Left ventricle myocardium inferior (tissue), 1 donor: ENCODE measurements around the gene NAT14. TPM values are rescaled to one million over a fixed set of nuclear protein-coding genes. Genes with fewer than 3 reads are reported as not detected.

ENCODE experiments used
- DNase-seq: peaks from one replicate; pipeline ENCODE4 v3.0.0-alpha.2; 2020
- H3K27ac ChIP-seq: fragments of 200-600 bp; replicated peaks from 2 replicates; pipeline ENCODE4 v1.8.0; 2021
- H3K27me3 ChIP-seq: fragments of 200-600 bp; 2 replicates; pipeline ENCODE4 v1.8.0; 2021; ENCODE audit warnings: low read depth
- H3K36me3 ChIP-seq: fragments of 200-600 bp; 2 replicates; pipeline ENCODE4 v1.8.0; 2021
- H3K4me1 ChIP-seq: fragments of 200-600 bp; 2 replicates; pipeline ENCODE4 v1.8.0; 2021
- H3K4me3 ChIP-seq: fragments of 200-600 bp; 2 replicates; pipeline ENCODE4 v1.8.0; 2021; ENCODE audit warnings: mild to moderate bottlenecking, moderate library complexity
- H3K9me3 ChIP-seq: fragments of 200-600 bp; replicated peaks from 2 replicates; pipeline ENCODE4 v1.8.0; 2021
- intact Hi-C: fragments of 100-400 bp; cut with micrococcal nuclease; formaldehyde crosslinking; loops from one replicate; pipeline ENCODE4 v1.11.0; 2022
- total RNA-seq: library from RNA; stranded (reverse); fragmentation: NEBNext Ultra II Directional; extraction: Animal tissue kit (Norgen Biotek cat#: 25700); gene quantifications from one replicate; pipeline ENCODE4 v1.2.1, GENCODE V29; 2021
- TF ChIP-seq, protein P1 (sequence below): fragments of 200-600 bp; IDR thresholded peaks from 2 replicates; pipeline ENCODE4 v1.8.0; 2021; ENCODE audit warnings: antibody characterized with exemption, mild to moderate bottlenecking, borderline replicate concordance
- donor health status: DM: no; HTN: yes; CAD: no; lungs with severe emphysema.

The NAT14 gene
- total RNA-seq, 1 donor from 2014 or later: 5.2 TPM

DNA sequence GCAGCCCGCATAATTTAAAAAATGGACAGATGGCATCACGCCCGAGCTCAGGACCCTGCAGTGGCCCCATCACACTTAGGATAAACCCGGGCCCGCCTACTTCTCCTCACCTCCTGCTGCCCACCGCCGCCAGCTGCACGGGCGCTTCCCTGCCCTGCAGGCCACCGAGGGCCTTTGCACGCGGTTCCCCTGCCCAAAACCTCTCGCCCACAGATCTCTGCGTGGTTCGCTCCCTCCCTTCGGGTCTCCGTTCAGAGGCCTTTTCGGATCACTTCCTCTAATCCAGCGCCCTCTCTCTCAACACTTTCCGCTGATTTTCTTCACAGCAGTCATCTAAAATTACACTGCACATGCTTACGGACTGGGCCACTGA is 43.7 kb upstream of the NAT14 start:
- Histone ChIP-seq H3K4me3 (no peak overlapping the region), H3K27me3 (peaks cover 98% of the 10 kb centered on the region), H3K4me1 (peaks cover 11% of the 10 kb centered on the region), H3K9me3 (no peaks in the 10 kb centered on the region), H3K36me3 (no peaks in the 10 kb centered on the region), H3K27ac (no peak overlapping the region)
- DNase-seq: no peak
- intact Hi-C loops: no loop called here
- TF ChIP-seq, protein P1, sequence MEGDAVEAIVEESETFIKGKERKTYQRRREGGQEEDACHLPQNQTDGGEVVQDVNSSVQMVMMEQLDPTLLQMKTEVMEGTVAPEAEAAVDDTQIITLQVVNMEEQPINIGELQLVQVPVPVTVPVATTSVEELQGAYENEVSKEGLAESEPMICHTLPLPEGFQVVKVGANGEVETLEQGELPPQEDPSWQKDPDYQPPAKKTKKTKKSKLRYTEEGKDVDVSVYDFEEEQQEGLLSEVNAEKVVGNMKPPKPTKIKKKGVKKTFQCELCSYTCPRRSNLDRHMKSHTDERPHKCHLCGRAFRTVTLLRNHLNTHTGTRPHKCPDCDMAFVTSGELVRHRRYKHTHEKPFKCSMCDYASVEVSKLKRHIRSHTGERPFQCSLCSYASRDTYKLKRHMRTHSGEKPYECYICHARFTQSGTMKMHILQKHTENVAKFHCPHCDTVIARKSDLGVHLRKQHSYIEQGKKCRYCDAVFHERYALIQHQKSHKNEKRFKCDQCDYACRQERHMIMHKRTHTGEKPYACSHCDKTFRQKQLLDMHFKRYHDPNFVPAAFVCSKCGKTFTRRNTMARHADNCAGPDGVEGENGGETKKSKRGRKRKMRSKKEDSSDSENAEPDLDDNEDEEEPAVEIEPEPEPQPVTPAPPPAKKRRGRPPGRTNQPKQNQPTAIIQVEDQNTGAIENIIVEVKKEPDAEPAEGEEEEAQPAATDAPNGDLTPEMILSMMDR: no peak

DNA sequence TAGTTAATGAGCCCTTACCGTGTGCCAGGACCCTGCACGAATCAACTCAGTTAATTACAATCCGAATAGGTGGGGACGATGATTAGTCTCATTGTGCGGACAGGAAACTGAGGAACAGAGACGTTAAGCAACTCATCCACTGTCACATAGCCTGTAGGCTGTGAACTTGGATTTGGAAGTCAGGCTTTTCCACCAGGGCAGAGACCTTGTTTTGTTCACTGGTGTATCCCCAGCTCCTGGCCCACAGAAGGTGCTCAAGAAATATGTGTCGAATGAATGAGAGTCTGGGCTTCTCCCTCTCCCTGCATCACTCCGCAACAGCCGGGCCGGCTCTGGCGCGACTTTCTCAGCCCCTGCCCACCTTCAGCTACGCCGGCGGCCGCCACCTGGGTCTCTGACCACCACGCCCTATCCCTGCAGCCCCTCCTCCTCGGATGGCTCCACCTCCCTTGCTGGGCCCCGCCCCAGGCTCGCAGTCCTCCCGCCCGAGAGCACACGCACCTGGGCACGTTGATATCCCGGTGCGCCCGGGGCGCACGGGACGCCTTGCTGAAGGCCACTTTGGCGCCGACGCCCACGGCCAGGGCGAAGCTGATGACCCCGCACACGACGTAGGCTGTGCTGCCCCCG is 43.2 kb upstream of the NAT14 start:
- no peak overlapping the region for H3K27ac ChIP-seq
- H3K4me3 ChIP-seq: no peak overlapping the region
- DNase-seq: no peak
- H3K9me3 ChIP-seq: no peaks in the 10 kb centered on the region
- H3K4me1 ChIP-seq: peaks cover 11% of the 10 kb centered on the region
- peaks cover 98% of the 10 kb centered on the region for H3K27me3 ChIP-seq
- TF ChIP-seq, protein P1: no peak
- no peaks in the 10 kb centered on the region for H3K36me3 ChIP-seq
- intact Hi-C loops: no loop called here

DNA sequence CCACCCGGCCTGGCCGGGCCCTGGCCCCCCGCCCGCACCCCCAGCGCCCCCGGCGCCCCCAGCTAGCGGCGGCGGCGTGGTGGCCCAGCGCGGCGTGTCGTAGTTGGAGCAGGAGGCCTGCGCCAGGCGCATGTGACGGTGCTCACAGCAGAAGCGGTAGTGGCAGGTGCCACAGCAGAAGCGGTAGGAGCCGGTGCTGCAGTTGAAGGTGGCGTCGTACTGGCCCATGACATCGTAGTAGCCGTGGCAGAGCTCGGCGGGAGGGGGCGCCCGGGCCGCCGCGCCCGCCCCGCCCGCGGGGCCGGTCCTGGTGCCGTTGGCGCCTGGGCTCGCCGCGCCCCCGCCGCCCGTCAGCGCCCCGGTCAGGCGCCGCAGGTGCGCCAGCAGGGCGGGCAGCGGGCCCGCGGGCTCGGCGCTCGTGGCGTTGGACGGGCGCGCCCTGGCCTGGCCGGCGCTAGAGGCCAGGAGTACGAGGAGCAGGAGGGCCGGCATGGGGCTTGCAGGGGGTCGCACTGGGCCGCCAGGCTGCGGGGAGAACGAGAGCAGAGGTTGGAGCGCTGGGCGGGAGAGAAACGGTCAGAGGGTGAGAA is 42.5 kb upstream of the NAT14 start:
- H3K9me3 ChIP-seq: no peaks in the 10 kb centered on the region
- no peak for DNase-seq
- peaks cover 98% of the 10 kb centered on the region for H3K27me3 ChIP-seq
- TF ChIP-seq, protein P1: no peak
- no peak overlapping the region for H3K4me3 ChIP-seq
- H3K27ac ChIP-seq: no peak overlapping the region
- intact Hi-C loops: no loop called here
- H3K4me1 ChIP-seq: peaks cover 11% of the 10 kb centered on the region
- no peaks in the 10 kb centered on the region for H3K36me3 ChIP-seq

DNA sequence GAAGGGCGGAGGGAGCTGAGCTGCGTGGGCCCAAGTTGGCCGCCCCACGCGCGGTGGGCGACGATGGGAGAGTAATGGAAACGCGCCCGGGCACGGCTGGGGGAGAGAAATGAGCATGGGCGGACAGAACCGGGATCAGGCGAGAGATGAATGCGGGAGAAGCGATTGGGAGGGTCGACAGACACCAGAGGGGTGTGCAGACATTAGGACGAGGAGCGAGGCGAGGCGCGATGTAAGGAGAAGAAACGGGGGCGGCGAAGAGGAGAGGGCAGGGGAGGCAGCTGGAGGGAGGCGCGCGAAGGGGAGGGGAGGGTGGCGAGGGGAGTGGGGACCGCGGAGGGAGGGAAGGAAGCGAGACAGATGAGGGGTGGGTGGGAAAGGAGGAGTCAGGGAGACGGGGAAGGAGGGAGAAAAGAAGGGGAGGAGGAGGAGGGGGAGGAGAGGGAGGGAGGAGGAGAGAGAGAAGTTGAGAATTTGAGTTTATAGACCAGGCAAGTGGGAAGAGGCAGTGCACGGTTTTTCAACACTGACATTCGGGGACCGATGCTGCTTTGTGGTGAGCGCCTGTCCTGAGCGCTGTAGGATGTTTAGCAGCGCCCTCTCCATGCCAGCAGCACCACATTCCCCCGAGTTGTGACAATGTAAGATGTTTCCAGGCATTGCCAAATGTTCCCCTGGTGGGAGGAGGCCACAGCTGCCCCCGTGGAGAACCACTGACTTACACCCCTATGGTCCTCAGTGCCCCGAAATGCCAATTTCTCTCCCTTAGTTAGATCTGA is 41.8 kb upstream of the NAT14 start, which contains the start of gene SHISA7:
Gene SHISA7 (minus strand): TSS at position 256 of the 779 bp plus-strand sequence. CDS start 437 bp downstream, outside the sequence.
- H3K4me1 ChIP-seq: peaks cover 11% of the 10 kb centered on the region
- no peaks in the 10 kb centered on the region for H3K9me3 ChIP-seq
- TF ChIP-seq, protein P1: no peak
- intact Hi-C loops: no loop called here
- DNase-seq: no peak
- no peak within 1 kb of the TSS for H3K4me3 ChIP-seq
- peaks cover 90% of the 10 kb centered on the region for H3K27me3 ChIP-seq
- no peak within 1 kb of the TSS for H3K27ac ChIP-seq
- no peaks in the 10 kb centered on the region for H3K36me3 ChIP-seq

DNA sequence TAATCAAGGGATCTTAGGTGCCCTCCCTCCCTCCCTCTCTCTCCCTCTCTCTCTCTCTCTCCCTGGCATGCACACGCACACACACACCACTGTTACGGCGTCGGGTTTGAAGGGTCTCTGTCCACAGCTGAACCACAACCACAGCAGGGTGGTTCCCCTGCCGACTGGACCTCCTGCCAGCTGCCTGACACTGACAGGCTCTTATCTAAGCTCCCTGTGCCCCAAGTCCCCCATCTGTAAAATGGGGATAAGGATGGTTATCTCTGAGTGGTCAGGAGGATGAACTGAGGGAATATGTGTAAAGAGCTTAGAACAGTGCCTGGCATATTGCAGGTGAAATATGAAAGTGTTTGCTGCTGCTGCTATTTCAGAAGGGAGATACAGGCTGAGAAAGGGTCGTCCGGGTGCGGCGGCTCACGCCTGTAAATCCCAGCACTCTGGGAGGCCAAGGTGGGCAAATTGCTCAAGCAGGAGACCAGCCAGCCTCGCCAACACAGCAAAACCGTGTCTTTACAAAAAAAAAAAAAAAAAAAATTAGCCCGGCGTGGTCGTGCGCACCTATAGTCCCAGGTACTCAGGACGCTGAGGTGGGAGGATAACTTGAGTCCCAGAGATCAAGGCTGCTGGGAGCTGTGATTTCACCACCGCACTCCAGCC is 41.0 kb upstream of the NAT14 start:
- no peak for DNase-seq
- TF ChIP-seq, protein P1: no peak
- Histone ChIP-seq H3K27me3 (peaks cover 83% of the 10 kb centered on the region), H3K27ac (no peak overlapping the region), H3K9me3 (no peaks in the 10 kb centered on the region), H3K4me1 (peaks cover 11% of the 10 kb centered on the region), H3K4me3 (no peak overlapping the region), H3K36me3 (no peaks in the 10 kb centered on the region)
- intact Hi-C loops: no loop called here
